GM19043 (cell line): ENCODE measurements around the gene PLAAT3.
A peak's percentile ranks its signal among the peaks of the same experiment; 100 is the strongest.
"Not testable (repeated sequence)": the region's sequence is repeated elsewhere in the genome, so short reads cannot be mapped to it uniquely, and the experiment has no call there.

Experiments used
- ATAC-seq: cut with Tn5 transposase; IDR thresholded peaks from one replicate; pipeline ENCODE4 v1.9.1; 2021; ENCODE audit warnings: low read depth; ENCODE audit not compliant: unreplicated experiment

Gene PLAAT3

GRCh38 chr11:63614136-63614671, at the start of gene PLAAT3:
Gene PLAAT3 (minus strand): TSS chr11:63614433. CDS start chr11:63614014, 419 bp downstream.
- peak; percentile 43 for ATAC-seq

GRCh38 chr11:63663809-63664208, 49.6 kb upstream of the PLAAT3 start:
- no peak for ATAC-seq

- no peak for ATAC-seq
Observed at GRCh38 chr11:63660972-63661371, 46.7 kb upstream of the PLAAT3 start.

- no peak for ATAC-seq
Observed at GRCh38 chr11:63652671-63653070, 38.4 kb upstream of the PLAAT3 start.

GRCh38 chr11:63643205-63643604, 29.0 kb upstream of the PLAAT3 start:
- ATAC-seq, result no peak

GRCh38 chr11:63641727-63642126, 27.5 kb upstream of the PLAAT3 start:
- no peak for ATAC-seq

GRCh38 chr11:63639199-63639832, 25.1 kb upstream of the PLAAT3 start:
- ATAC-seq, result no peak

- ATAC-seq, result not testable (repeated sequence)
Observed at GRCh38 chr11:63638436-63638835, 24.2 kb upstream of the PLAAT3 start.

- ATAC-seq, result no peak
Observed at GRCh38 chr11:63635762-63636465, 21.7 kb upstream of the PLAAT3 start.

- no peak for ATAC-seq
Observed at GRCh38 chr11:63629426-63629825, 15.2 kb upstream of the PLAAT3 start.

- ATAC-seq, result no peak
Observed at GRCh38 chr11:63623513-63624140, 9.4 kb upstream of the PLAAT3 start.

- ATAC-seq, result no peak
Observed at GRCh38 chr11:63622323-63622722, 8.1 kb upstream of the PLAAT3 start.

- no peak for ATAC-seq
Observed at GRCh38 chr11:63621071-63621470, 6.8 kb upstream of the PLAAT3 start.

GRCh38 chr11:63619967-63620366, 5.7 kb upstream of the PLAAT3 start:
- ATAC-seq, result no peak

- not testable (repeated sequence) for ATAC-seq
Observed at GRCh38 chr11:63617686-63618085, 3.5 kb upstream of the PLAAT3 start.

GRCh38 chr11:63616953-63617352, 2.7 kb upstream of the PLAAT3 start:
- ATAC-seq, result no peak

GRCh38 chr11:63613517-63614135, 607 bp downstream of the PLAAT3 start:
- no peak for ATAC-seq

GRCh38 chr11:63612181-63612580, 2.1 kb downstream of the PLAAT3 start:
- ATAC-seq, result no peak

- no peak for ATAC-seq
Observed at GRCh38 chr11:63611395-63611747, 2.9 kb downstream of the PLAAT3 start.

GRCh38 chr11:63610604-63611394, 3.4 kb downstream of the PLAAT3 start:
- ATAC-seq, result no peak
